Measurements from ENCODE around the gene MRPS2.

DNA sequence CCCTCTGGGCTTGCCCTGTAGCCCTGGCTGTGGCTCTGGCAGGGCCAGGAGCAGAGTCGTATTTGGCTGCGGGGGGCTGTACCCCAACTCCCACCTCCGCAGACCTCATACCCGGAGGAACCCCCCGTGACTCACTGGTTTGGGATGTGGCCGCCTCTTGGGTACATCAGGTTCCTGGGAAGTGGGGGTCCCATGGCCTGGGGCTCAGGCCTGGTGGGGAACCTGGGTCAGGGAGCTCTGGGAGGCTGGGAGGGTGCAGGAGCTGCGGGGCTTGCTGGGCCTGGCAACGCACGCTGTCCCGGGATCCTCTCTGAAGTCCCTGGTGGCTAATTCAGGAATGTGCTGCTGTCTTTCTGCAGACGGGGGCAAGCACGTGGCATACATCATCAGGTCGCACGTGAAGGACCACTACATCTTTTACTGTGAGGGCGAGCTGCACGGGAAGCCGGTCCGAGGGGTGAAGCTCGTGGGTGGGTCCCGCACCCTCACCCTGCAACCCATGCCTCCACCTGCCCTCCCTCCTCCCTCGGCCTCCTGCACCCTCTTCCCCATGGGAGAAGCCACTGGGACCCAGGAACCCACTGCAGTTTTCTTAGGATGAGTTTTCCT, 23.1 kb downstream of the MRPS2 start:
- TF ChIP-seq, protein P1, sequence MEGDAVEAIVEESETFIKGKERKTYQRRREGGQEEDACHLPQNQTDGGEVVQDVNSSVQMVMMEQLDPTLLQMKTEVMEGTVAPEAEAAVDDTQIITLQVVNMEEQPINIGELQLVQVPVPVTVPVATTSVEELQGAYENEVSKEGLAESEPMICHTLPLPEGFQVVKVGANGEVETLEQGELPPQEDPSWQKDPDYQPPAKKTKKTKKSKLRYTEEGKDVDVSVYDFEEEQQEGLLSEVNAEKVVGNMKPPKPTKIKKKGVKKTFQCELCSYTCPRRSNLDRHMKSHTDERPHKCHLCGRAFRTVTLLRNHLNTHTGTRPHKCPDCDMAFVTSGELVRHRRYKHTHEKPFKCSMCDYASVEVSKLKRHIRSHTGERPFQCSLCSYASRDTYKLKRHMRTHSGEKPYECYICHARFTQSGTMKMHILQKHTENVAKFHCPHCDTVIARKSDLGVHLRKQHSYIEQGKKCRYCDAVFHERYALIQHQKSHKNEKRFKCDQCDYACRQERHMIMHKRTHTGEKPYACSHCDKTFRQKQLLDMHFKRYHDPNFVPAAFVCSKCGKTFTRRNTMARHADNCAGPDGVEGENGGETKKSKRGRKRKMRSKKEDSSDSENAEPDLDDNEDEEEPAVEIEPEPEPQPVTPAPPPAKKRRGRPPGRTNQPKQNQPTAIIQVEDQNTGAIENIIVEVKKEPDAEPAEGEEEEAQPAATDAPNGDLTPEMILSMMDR (IDR thresholded peaks at IDR 0.05): no peak
- TF ChIP-seq POLR2A (IDR thresholded peaks at IDR 0.05) (no peak), POLR2AphosphoS5 (IDR thresholded peaks at IDR 0.05) (no peak), EP300 (IDR thresholded peaks at IDR 0.05) (no peak)

Data from suprapubic skin (tissue), 4 donors.